Airway epithelial cell (primary cell): Measurements from ENCODE around the gene SLC25A51. TPM values are rescaled to one million over a fixed set of nuclear protein-coding genes. Genes with fewer than 3 reads are reported as not detected.

Experiments
- total RNA-seq: library from RNA; depleted of rRNA; stranded (reverse); fragments of >200 nt; gene quantifications from 2 replicates; pipeline ENCODE4 v1.2.3, GENCODE V29; 2015

SLC25A51 gene, protein sequence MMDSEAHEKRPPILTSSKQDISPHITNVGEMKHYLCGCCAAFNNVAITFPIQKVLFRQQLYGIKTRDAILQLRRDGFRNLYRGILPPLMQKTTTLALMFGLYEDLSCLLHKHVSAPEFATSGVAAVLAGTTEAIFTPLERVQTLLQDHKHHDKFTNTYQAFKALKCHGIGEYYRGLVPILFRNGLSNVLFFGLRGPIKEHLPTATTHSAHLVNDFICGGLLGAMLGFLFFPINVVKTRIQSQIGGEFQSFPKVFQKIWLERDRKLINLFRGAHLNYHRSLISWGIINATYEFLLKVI
- total RNA-seq = 23.4 and 26.2 TPM in 2 replicates

DNA sequence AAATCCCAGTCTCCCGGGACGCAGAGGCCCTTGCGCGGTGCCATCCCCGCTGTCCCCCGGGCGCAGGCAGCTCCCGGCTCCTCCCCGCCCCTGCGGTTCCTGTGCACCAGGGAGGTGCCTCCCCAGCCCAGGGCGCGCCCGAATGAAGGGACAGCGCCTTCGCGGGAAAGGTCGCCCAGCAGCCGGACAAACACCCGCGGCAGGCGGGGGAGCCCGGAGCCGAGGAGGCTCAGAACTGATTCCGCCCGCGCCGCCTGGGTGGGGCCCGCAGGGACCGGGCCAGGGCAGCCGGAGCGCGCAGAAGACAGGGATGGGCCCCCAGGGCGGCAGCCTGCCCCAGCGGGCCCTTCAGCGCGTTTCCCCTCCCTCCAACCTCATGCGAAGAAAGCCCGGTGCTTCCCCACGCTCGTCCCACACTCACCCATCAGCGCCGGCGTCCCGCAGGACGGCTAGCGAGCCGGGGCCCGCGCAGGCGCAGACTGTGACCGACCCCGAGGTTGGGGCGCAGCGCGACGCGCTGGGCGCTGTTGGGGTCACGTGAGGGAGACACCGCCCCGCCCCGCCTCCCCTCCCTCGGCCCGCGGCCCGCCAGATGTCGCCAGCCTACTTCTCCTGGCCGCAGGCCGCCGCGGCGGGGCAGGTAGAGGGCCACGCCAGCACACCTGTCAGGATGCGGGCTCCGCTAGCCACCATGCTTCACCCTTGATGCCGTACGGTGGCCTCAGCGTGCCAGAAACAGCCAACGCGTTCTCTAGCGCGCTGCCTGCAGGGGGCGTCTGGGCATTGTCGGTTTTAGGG, at the start of gene SLC25A51:
Gene SLC25A51 (minus strand): TSS at position 481 of the 798 bp plus-strand sequence. CDS start 15,577 bp downstream, outside the sequence.

Other genes starting within 250 kb of the SLC25A51 start
- 1.6 and 2.5 TPM in 2 replicates for gene TRMT10B, start 150.3 kb downstream of the SLC25A51 start, total RNA-seq
- 41.7 and 47.1 TPM in 2 replicates for gene EXOSC3, start 119.1 kb downstream of the SLC25A51 start, total RNA-seq
- gene DCAF10, start 103.3 kb downstream of the SLC25A51 start, total RNA-seq = 11.0 and 14.4 TPM in 2 replicates
- gene SHB, start 165.1 kb upstream of the SLC25A51 start, total RNA-seq = 20.0 and 30.6 TPM in 2 replicates